Measurements from ENCODE around the gene RERE.
A peak's percentile ranks its signal among the peaks of the same experiment; 100 is the strongest.

The RERE gene

DNA sequence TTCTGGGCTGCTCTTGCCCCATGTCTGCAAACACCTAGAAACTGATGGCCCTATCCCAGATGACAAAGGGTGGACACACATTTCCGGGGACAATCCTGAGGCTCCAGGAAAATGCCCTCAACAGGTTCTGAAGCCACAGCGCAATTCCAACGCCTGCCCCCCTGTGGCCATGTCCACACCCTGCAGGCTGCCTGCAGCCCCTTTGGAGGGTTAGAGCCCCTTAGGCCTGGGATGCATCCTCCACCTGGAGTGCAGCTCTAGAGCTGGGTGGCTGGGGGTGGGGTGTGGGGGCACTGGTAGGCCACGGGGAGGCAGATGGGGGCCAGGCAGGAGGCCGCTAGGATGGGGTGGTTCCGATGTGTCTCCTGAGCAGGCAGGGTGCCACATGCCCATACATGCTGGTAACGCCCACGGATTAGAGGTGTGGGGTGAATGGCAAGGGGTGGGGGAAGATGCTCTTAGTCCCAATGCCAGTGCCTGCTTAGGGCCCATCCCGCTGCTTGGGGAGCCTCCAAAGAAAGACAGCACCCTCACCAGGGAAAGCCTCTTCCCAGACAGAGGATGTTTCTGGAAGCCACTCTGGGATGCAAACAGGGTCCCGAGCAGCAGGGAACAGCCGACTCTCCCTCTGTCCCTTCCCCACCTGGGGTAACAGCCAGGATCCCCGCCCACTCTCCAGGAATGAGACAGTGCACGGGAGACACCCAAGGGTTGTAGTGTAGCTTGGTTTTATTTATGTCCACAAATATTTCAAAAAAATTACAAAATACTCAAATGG lies 465.6 kb downstream of the RERE start (continued):
- TF ChIP-seq, protein P1, sequence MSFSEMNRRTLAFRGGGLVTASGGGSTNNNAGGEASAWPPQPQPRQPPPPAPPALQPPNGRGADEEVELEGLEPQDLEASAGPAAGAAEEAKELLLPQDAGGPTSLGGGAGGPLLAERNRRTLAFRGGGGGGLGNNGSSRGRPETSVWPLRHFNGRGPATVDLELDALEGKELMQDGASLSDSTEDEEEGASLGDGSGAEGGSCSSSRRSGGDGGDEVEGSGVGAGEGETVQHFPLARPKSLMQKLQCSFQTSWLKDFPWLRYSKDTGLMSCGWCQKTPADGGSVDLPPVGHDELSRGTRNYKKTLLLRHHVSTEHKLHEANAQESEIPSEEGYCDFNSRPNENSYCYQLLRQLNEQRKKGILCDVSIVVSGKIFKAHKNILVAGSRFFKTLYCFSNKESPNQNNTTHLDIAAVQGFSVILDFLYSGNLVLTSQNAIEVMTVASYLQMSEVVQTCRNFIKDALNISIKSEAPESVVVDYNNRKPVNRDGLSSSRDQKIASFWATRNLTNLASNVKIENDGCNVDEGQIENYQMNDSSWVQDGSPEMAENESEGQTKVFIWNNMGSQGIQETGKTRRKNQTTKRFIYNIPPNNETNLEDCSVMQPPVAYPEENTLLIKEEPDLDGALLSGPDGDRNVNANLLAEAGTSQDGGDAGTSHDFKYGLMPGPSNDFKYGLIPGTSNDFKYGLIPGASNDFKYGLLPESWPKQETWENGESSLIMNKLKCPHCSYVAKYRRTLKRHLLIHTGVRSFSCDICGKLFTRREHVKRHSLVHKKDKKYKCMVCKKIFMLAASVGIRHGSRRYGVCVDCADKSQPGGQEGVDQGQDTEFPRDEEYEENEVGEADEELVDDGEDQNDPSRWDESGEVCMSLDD (tag by site-specific recombination; IDR thresholded peaks at IDR 0.05): no peak
- TF ChIP-seq GLIS1 (tag by site-specific recombination; IDR thresholded peaks at IDR 0.05): peak; percentile 64
- no peak for TF ChIP-seq GLI4 (tag by site-specific recombination; IDR thresholded peaks at IDR 0.05)
- TF ChIP-seq, protein P2, sequence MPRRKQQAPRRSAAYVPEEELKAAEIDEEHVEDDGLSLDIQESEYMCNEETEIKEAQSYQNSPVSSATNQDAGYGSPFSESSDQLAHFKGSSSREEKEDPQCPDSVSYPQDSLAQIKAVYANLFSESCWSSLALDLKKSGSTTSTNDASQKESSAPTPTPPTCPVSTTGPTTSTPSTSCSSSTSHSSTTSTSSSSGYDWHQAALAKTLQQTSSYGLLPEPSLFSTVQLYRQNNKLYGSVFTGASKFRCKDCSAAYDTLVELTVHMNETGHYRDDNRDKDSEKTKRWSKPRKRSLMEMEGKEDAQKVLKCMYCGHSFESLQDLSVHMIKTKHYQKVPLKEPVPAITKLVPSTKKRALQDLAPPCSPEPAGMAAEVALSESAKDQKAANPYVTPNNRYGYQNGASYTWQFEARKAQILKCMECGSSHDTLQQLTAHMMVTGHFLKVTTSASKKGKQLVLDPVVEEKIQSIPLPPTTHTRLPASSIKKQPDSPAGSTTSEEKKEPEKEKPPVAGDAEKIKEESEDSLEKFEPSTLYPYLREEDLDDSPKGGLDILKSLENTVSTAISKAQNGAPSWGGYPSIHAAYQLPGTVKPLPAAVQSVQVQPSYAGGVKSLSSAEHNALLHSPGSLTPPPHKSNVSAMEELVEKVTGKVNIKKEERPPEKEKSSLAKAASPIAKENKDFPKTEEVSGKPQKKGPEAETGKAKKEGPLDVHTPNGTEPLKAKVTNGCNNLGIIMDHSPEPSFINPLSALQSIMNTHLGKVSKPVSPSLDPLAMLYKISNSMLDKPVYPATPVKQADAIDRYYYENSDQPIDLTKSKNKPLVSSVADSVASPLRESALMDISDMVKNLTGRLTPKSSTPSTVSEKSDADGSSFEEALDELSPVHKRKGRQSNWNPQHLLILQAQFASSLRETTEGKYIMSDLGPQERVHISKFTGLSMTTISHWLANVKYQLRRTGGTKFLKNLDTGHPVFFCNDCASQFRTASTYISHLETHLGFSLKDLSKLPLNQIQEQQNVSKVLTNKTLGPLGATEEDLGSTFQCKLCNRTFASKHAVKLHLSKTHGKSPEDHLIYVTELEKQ (tag by site-specific recombination; IDR thresholded peaks at IDR 0.05; ENCODE audit: borderline replicate concordance): no peak
- no peak for TF ChIP-seq ZNF660 (tag by site-specific recombination; IDR thresholded peaks at IDR 0.05)
- TF ChIP-seq KLF1 (tag by site-specific recombination; IDR thresholded peaks at IDR 0.05): 0 out of 2 replicates have a peak, but pooled peaks have one; percentile 15
- TF ChIP-seq, protein P3, sequence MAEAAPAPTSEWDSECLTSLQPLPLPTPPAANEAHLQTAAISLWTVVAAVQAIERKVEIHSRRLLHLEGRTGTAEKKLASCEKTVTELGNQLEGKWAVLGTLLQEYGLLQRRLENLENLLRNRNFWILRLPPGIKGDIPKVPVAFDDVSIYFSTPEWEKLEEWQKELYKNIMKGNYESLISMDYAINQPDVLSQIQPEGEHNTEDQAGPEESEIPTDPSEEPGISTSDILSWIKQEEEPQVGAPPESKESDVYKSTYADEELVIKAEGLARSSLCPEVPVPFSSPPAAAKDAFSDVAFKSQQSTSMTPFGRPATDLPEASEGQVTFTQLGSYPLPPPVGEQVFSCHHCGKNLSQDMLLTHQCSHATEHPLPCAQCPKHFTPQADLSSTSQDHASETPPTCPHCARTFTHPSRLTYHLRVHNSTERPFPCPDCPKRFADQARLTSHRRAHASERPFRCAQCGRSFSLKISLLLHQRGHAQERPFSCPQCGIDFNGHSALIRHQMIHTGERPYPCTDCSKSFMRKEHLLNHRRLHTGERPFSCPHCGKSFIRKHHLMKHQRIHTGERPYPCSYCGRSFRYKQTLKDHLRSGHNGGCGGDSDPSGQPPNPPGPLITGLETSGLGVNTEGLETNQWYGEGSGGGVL (tag by site-specific recombination; IDR thresholded peaks at IDR 0.05): no peak
- TF ChIP-seq ZNF341 (tag by site-specific recombination; IDR thresholded peaks at IDR 0.05; ENCODE audit: low read depth): peak; percentile 58
- no peak for TF ChIP-seq ZNF10 (tag by site-specific recombination; IDR thresholded peaks at IDR 0.05)
- TF ChIP-seq, protein P4, sequence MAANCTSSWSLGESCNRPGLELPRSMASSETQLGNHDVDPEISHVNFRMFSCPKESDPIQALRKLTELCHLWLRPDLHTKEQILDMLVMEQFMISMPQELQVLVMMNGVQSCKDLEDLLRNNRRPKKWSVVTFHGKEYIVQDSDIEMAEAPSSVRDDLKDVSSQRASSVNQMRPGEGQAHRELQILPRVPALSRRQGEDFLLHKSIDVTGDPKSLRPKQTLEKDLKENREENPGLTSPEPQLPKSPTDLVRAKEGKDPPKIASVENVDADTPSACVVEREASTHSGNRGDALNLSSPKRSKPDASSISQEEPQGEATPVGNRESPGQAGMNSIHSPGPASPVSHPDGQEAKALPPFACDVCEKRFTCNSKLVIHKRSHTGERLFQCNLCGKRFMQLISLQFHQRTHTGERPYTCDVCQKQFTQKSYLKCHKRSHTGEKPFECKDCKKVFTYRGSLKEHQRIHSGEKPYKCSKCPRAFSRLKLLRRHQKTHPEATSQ (tag by site-specific recombination; IDR thresholded peaks at IDR 0.05): no peak
- peak; percentile 82 for TF ChIP-seq ZFHX2 (tag by site-specific recombination; conservative IDR thresholded peaks at IDR 0.05)
- peak; percentile 88 for TF ChIP-seq SCRT2 (tag by site-specific recombination; IDR thresholded peaks at IDR 0.05)
- TF ChIP-seq ZNF600 (tag by site-specific recombination; IDR thresholded peaks at IDR 0.05): peak; percentile 68
- TF ChIP-seq, protein P5, sequence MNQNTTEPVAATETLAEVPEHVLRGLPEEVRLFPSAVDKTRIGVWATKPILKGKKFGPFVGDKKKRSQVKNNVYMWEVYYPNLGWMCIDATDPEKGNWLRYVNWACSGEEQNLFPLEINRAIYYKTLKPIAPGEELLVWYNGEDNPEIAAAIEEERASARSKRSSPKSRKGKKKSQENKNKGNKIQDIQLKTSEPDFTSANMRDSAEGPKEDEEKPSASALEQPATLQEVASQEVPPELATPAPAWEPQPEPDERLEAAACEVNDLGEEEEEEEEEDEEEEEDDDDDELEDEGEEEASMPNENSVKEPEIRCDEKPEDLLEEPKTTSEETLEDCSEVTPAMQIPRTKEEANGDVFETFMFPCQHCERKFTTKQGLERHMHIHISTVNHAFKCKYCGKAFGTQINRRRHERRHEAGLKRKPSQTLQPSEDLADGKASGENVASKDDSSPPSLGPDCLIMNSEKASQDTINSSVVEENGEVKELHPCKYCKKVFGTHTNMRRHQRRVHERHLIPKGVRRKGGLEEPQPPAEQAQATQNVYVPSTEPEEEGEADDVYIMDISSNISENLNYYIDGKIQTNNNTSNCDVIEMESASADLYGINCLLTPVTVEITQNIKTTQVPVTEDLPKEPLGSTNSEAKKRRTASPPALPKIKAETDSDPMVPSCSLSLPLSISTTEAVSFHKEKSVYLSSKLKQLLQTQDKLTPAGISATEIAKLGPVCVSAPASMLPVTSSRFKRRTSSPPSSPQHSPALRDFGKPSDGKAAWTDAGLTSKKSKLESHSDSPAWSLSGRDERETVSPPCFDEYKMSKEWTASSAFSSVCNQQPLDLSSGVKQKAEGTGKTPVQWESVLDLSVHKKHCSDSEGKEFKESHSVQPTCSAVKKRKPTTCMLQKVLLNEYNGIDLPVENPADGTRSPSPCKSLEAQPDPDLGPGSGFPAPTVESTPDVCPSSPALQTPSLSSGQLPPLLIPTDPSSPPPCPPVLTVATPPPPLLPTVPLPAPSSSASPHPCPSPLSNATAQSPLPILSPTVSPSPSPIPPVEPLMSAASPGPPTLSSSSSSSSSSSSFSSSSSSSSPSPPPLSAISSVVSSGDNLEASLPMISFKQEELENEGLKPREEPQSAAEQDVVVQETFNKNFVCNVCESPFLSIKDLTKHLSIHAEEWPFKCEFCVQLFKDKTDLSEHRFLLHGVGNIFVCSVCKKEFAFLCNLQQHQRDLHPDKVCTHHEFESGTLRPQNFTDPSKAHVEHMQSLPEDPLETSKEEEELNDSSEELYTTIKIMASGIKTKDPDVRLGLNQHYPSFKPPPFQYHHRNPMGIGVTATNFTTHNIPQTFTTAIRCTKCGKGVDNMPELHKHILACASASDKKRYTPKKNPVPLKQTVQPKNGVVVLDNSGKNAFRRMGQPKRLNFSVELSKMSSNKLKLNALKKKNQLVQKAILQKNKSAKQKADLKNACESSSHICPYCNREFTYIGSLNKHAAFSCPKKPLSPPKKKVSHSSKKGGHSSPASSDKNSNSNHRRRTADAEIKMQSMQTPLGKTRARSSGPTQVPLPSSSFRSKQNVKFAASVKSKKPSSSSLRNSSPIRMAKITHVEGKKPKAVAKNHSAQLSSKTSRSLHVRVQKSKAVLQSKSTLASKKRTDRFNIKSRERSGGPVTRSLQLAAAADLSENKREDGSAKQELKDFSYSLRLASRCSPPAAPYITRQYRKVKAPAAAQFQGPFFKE (tag by site-specific recombination; IDR thresholded peaks at IDR 0.05; ENCODE audit: borderline replicate concordance): no peak
- peak; percentile 85 for TF ChIP-seq SCRT1 (tag by site-specific recombination; IDR thresholded peaks at IDR 0.05; ENCODE audit: borderline replicate concordance)
- TF ChIP-seq, protein P6, sequence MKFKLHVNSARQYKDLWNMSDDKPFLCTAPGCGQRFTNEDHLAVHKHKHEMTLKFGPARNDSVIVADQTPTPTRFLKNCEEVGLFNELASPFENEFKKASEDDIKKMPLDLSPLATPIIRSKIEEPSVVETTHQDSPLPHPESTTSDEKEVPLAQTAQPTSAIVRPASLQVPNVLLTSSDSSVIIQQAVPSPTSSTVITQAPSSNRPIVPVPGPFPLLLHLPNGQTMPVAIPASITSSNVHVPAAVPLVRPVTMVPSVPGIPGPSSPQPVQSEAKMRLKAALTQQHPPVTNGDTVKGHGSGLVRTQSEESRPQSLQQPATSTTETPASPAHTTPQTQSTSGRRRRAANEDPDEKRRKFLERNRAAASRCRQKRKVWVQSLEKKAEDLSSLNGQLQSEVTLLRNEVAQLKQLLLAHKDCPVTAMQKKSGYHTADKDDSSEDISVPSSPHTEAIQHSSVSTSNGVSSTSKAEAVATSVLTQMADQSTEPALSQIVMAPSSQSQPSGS (tag by site-specific recombination; IDR thresholded peaks at IDR 0.05; ENCODE audit: low read depth): no peak
- TF ChIP-seq, protein P7, sequence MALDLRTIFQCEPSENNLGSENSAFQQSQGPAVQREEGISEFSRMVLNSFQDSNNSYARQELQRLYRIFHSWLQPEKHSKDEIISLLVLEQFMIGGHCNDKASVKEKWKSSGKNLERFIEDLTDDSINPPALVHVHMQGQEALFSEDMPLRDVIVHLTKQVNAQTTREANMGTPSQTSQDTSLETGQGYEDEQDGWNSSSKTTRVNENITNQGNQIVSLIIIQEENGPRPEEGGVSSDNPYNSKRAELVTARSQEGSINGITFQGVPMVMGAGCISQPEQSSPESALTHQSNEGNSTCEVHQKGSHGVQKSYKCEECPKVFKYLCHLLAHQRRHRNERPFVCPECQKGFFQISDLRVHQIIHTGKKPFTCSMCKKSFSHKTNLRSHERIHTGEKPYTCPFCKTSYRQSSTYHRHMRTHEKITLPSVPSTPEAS (tag by site-specific recombination; IDR thresholded peaks at IDR 0.05): no peak
- TF ChIP-seq, protein P8, sequence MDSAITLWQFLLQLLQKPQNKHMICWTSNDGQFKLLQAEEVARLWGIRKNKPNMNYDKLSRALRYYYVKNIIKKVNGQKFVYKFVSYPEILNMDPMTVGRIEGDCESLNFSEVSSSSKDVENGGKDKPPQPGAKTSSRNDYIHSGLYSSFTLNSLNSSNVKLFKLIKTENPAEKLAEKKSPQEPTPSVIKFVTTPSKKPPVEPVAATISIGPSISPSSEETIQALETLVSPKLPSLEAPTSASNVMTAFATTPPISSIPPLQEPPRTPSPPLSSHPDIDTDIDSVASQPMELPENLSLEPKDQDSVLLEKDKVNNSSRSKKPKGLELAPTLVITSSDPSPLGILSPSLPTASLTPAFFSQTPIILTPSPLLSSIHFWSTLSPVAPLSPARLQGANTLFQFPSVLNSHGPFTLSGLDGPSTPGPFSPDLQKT (IDR thresholded peaks at IDR 0.05; ENCODE audit: borderline replicate concordance, low read depth, low read length): no peak

All from HEK293 (cell line).